GM18951 (cell line): ENCODE measurements around the gene RPL12.
"Not testable (repeated sequence)": the region's sequence is repeated elsewhere in the genome, so short reads cannot be mapped to it uniquely, and the experiment has no call there.

Experiments used
- POLR2A ChIP-seq: IDR thresholded peaks from 4 replicates; pipeline ENCODE4 v1.6.1; 2011; ENCODE audit warnings: mild to moderate bottlenecking; ENCODE audit not compliant: insufficient read length, insufficient read depth; ENCODE audit errors: extremely low read depth
- in situ Hi-C: fragments of 300-500 bp; cut with MboI; formaldehyde crosslinking; loops from one replicate; pipeline ENCODE4 v1.12.0; 2022; ENCODE audit warnings: low sequenced_read_pairs, mixed read lengths, inconsistent platforms; ENCODE audit not compliant: unreplicated experiment

The RPL12 gene

GRCh38 chr9:127489471-127490115 lies 38.4 kb upstream of the RPL12 start:
- in situ Hi-C loops, result no loop called here
- TF ChIP-seq POLR2A, result no peak

- in situ Hi-C loops, result no loop called here
- no peak for TF ChIP-seq POLR2A
These were observed 37.7 kb upstream of the RPL12 start for GRCh38 chr9:127488946-127489345.

GRCh38 chr9:127485995-127486394 lies 34.8 kb upstream of the RPL12 start:
- in situ Hi-C loops, result no loop called here
- TF ChIP-seq POLR2A, result no peak

- in situ Hi-C loops, result no loop called here
These were observed 31.5 kb upstream of the RPL12 start for GRCh38 chr9:127482662-127483061.

DNA sequence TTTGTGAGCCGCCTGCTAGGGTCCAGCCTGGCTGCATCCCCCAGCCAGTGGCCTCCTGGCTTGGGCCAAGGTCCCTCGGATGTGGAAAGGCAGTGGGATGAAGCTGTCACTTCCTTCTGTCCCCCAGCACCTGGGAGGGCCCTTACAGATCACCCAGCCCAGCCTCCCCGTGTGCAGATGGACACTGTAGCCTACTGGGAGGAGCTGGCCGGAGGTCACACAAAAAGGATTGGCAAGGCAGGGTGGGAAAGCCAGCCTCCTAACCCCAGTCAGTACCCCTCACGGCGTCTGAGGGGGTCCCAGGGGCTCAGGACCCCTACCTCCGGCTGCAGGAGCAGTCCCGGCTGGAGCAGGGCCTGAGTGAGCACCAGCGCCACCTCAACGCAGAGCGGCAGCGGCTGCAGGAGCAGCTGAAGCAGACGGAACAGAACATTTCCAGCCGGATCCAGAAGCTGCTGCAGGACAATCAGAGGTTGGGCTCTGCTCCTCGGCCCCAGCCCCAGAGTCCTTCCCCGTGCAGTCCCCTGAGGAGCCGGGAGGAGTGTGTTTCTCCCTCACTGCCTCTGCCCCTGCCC lies 28.4 kb upstream of the RPL12 start:
- in situ Hi-C loops, result no loop called here
- no peak for TF ChIP-seq POLR2A

More at GRCh38 chr9:127482662-127483061, 31.5 kb upstream of the RPL12 start:
- TF ChIP-seq POLR2A, result no peak

GRCh38 chr9:127474592-127474991 lies 23.4 kb upstream of the RPL12 start:
- in situ Hi-C loops, result no loop called here
- TF ChIP-seq POLR2A, result no peak

DNA sequence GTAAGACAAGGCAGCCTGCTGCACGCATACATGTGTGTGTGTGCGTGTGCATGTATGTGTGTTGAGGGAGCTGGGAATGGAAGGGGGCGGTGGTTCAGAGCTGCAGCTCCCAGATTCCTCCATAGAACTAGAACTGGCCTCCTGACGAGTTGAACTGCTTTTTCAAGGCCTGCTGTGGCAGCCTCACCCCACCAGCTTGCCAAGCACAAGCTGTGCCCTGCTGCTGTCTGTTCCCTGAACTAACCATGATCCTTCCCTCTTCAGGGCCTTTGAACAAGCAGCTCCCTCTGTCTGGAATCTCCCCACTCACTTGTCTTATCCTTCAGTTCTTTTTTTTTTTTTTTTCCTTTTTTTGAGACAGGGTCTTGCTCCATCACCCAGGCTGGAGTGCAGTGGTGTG lies 22.7 kb upstream of the RPL12 start:
- in situ Hi-C loops, result no loop called here
- TF ChIP-seq POLR2A, result no peak

GRCh38 chr9:127473501-127473900 lies 22.3 kb upstream of the RPL12 start:
- no peak for TF ChIP-seq POLR2A

GRCh38 chr9:127470662-127471061 lies 19.5 kb upstream of the RPL12 start:
- in situ Hi-C loops, result no loop called here

More at GRCh38 chr9:127473501-127473900, 22.3 kb upstream of the RPL12 start:
- in situ Hi-C loops, result no loop called here

DNA sequence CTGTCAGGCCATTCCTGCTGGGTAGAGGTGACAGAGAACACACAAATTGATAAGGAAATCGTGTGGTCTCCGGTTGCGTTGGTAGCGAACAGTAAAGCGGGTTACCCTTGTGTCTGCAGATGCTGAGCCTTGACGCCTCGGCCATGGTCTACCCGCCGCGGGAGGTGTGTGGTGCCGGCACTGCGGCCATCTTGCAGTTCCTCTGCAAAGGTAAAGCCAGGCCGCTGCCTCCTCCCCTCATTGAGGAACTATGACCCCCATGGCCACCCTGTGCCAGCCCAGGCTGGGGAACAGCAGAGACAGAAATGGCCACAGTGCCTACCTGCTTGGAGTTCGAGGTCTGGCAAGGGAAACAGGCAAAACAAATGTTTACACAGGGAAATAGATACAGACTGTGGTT lies 16.4 kb upstream of the RPL12 start:
- no peak for TF ChIP-seq POLR2A
- in situ Hi-C loops, result no loop called here

More at GRCh38 chr9:127470662-127471061, 19.5 kb upstream of the RPL12 start:
- no peak for TF ChIP-seq POLR2A

- in situ Hi-C loops, result not testable (repeated sequence)
These were observed 15.3 kb upstream of the RPL12 start for GRCh38 chr9:127466407-127466917.

GRCh38 chr9:127463911-127464310 lies 12.7 kb upstream of the RPL12 start:
- TF ChIP-seq POLR2A, result no peak
- in situ Hi-C loops, result no loop called here

- in situ Hi-C loops, result no loop called here
- TF ChIP-seq POLR2A, result no peak
These were observed 12.2 kb upstream of the RPL12 start for GRCh38 chr9:127463382-127463781.

- TF ChIP-seq POLR2A, result no peak
- in situ Hi-C loops, result no loop called here
These were observed 7.7 kb upstream of the RPL12 start for GRCh38 chr9:127458921-127459320.
